HepG2 (cell line): ENCODE measurements around the gene SDC4. TPM values are rescaled to one million over a fixed set of nuclear protein-coding genes. Genes with fewer than 3 reads are reported as not detected.

ENCODE experiments used
- BRCA1 ChIP-seq: sonication (generic); formaldehyde crosslinking; IDR thresholded peaks from 2 replicates; pipeline ENCODE4 v1.4.0; 2020; ENCODE audit warnings: missing genetic modification reagents
- HNF4G ChIP-seq, 2 experiments: sonication (generic) in 1 of 2; formaldehyde crosslinking in 1 of 2; IDR thresholded peaks; 2 replicates each; pipeline versions ENCODE4 v1.4.0 to v1.6.1; 2011 to 2020; ENCODE audit warnings: borderline replicate concordance in 2 of 2, low read depth in 2 of 2, mild to moderate bottlenecking in 2 of 2, low read length in 1 of 2, missing genetic modification reagents in 1 of 2, moderate library complexity in 1 of 2
- NR2F1 ChIP-seq, 2 experiments: fragments of 450-650 bp in 1 of 2; formaldehyde crosslinking in 1 of 2; IDR thresholded peaks; 2 replicates each; pipeline versions ENCODE4 v1.5.0 to v1.6.1; 2016 to 2020; ENCODE audit warnings: mild to moderate bottlenecking in 1 of 2, missing compliant biosample characterization in 1 of 2, missing genetic modification reagents in 1 of 2, moderate library complexity in 1 of 2
- SIX4 ChIP-seq: sonication (generic); formaldehyde crosslinking; IDR thresholded peaks from 2 replicates; pipeline ENCODE4 v1.4.0; 2020; ENCODE audit warnings: missing genetic modification reagents
- SMAD9 ChIP-seq: sonication (generic); formaldehyde crosslinking; IDR thresholded peaks from 2 replicates; pipeline ENCODE4 v1.5.1; 2020; ENCODE audit warnings: mild to moderate bottlenecking, missing genetic modification reagents
- ZFP90 ChIP-seq: sonication (generic); formaldehyde crosslinking; IDR thresholded peaks from 2 replicates; pipeline ENCODE4 v1.8.0; 2022; ENCODE audit warnings: missing genetic modification reagents, mild to moderate bottlenecking, inconsistent platforms, borderline replicate concordance
- ZKSCAN1 ChIP-seq: fragments of 150-350 bp; IDR thresholded peaks from 2 replicates; pipeline ENCODE4 v1.6.1; 2014; ENCODE audit warnings: low read length
- ZNF260 ChIP-seq: sonication (generic); formaldehyde crosslinking; IDR thresholded peaks from 2 replicates; pipeline ENCODE4 v1.4.0; 2020; ENCODE audit warnings: missing genetic modification reagents, low read depth, mild to moderate bottlenecking, borderline replicate concordance
- ZNF350 ChIP-seq: sonication (generic); formaldehyde crosslinking; IDR thresholded peaks from 2 replicates; pipeline ENCODE4 v1.4.0; 2020; ENCODE audit warnings: mild to moderate bottlenecking, low read depth, missing genetic modification reagents, borderline replicate concordance
- ZNF430 ChIP-seq: sonication (generic); formaldehyde crosslinking; IDR thresholded peaks from 2 replicates; pipeline ENCODE4 v1.9.0; 2021; ENCODE audit warnings: mild to moderate bottlenecking, missing genetic modification reagents
- polyA plus RNA-seq, 8 experiments: library from polyadenylated mRNA; depleted of rRNA in 3 of 8; stranded (reverse) in 7 of 8; unstranded in 1 of 8; fragments of >200 nt; fragmentation: Illumina TruSeq in 4 of 8; extraction: Trizol in 4 of 8; gene quantifications; 2 replicates each; pipeline versions ENCODE4 v1.2.1 to v1.2.3, GENCODE V29; 2011 to 2016; ENCODE audit warnings: low read depth in 4 of 8, missing spikeins in 1 of 8, mixed read lengths in 1 of 8; ENCODE audit not compliant: insufficient read depth in 1 of 8
- total RNA-seq, 5 experiments: library from RNA; depleted of rRNA; stranded (reverse); fragments of >200 nt; fragmentation: Illumina TruSeq; extraction: Trizol; gene quantifications; 2 replicates each; pipeline ENCODE4 v1.2.3, GENCODE V29; 2016; ENCODE audit warnings: low read depth in 1 of 5
- TF ChIP-seq, protein P1 (sequence below), 2 experiments: IDR thresholded peaks; 2 replicates each; pipeline ENCODE4 v1.6.1; 2011 to 2012; ENCODE audit warnings: low read length in 2 of 2, borderline replicate concordance in 1 of 2, low read depth in 1 of 2, mild to moderate bottlenecking in 1 of 2, moderate library complexity in 1 of 2
- TF ChIP-seq, protein P2 (sequence below): sonication (generic); formaldehyde crosslinking; IDR thresholded peaks from 2 replicates; pipeline ENCODE4 v1.4.0; 2020; ENCODE audit warnings: missing genetic modification reagents, borderline replicate concordance
- TF ChIP-seq, protein P3 (sequence below): sonication (generic); formaldehyde crosslinking; conservative IDR thresholded peaks from 2 replicates; pipeline ENCODE4 v1.4.0; 2020; ENCODE audit warnings: missing genetic modification reagents
- TF ChIP-seq, protein P4 (sequence below): IDR thresholded peaks from 2 replicates; pipeline ENCODE4 v1.6.1; 2012; ENCODE audit warnings: low read depth, low read length, improper control_type of control experiment
- TF ChIP-seq, protein P5 (sequence below): sonication (generic); formaldehyde crosslinking; IDR thresholded peaks from 2 replicates; pipeline ENCODE4 v1.8.0; 2022; ENCODE audit warnings: mild to moderate bottlenecking, missing genetic modification reagents

SDC4 gene
- total and polyA plus RNA-seq, 2 of the 13 experiments (the other 11 are each of a cell fraction or from before 2014, with no cell fraction given), result 49.0 to 65.1 TPM

DNA sequence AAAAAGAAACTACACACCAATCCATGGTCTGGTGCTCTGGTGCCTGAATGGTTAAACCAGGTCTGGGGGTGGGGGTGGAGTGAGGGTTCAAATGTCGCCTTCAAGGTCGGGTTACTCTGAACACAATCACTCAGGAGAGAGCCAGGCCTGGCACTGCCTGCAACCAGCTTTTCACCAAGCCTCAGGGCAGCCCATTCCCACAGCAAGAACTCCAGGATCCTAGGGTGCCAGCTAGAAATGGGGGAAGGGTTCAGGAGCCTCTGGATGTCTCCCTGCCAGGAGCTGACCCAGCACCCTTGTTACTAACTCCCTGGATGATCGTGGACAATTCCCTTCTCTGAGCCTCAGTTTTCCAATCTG, 6.7 kb downstream of the SDC4 start (continued):
- TF ChIP-seq ZFP90 (CRISPR knock-in tag) (no peak), SIX4 (CRISPR knock-in tag) (peak; percentile 60; the same call in 1 of the 2 replicates), ZNF350 (CRISPR knock-in tag) (no peak), HNF4G (IDR thresholded peaks at IDR 0.05; ENCODE audit: borderline replicate concordance, low read depth, low read length) (peak; percentile 59; the same call in 1 of the 2 replicates), HNF4G (CRISPR knock-in tag; IDR thresholded peaks at IDR 0.05; ENCODE audit: borderline replicate concordance, low read depth) (no peak), ZNF430 (0 out of 2 replicates have a peak, but pooled peaks have one; percentile 7), NR2F1 (CRISPR knock-in tag; IDR thresholded peaks at IDR 0.05) (peak in 1 of 2 experiments; percentile 38; a peak in 1 of 4 replicates), BRCA1 (no peak), SMAD9 (CRISPR knock-in tag) (0 out of 2 replicates have a peak, but pooled peaks have one; percentile 27), ZKSCAN1 (0 out of 2 replicates have a peak, but pooled peaks have one; percentile 6), ZNF260 (no peak)
- TF ChIP-seq, protein P1, sequence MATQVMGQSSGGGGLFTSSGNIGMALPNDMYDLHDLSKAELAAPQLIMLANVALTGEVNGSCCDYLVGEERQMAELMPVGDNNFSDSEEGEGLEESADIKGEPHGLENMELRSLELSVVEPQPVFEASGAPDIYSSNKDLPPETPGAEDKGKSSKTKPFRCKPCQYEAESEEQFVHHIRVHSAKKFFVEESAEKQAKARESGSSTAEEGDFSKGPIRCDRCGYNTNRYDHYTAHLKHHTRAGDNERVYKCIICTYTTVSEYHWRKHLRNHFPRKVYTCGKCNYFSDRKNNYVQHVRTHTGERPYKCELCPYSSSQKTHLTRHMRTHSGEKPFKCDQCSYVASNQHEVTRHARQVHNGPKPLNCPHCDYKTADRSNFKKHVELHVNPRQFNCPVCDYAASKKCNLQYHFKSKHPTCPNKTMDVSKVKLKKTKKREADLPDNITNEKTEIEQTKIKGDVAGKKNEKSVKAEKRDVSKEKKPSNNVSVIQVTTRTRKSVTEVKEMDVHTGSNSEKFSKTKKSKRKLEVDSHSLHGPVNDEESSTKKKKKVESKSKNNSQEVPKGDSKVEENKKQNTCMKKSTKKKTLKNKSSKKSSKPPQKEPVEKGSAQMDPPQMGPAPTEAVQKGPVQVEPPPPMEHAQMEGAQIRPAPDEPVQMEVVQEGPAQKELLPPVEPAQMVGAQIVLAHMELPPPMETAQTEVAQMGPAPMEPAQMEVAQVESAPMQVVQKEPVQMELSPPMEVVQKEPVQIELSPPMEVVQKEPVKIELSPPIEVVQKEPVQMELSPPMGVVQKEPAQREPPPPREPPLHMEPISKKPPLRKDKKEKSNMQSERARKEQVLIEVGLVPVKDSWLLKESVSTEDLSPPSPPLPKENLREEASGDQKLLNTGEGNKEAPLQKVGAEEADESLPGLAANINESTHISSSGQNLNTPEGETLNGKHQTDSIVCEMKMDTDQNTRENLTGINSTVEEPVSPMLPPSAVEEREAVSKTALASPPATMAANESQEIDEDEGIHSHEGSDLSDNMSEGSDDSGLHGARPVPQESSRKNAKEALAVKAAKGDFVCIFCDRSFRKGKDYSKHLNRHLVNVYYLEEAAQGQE (IDR thresholded peaks at IDR 0.05; ENCODE audit: borderline replicate concordance in 1 of 2, low read depth in 1 of 2, low read length in 2 of 2), result peak in 1 of 2 experiments; percentile 43; a peak in 1 of 4 replicates
- TF ChIP-seq, protein P2, sequence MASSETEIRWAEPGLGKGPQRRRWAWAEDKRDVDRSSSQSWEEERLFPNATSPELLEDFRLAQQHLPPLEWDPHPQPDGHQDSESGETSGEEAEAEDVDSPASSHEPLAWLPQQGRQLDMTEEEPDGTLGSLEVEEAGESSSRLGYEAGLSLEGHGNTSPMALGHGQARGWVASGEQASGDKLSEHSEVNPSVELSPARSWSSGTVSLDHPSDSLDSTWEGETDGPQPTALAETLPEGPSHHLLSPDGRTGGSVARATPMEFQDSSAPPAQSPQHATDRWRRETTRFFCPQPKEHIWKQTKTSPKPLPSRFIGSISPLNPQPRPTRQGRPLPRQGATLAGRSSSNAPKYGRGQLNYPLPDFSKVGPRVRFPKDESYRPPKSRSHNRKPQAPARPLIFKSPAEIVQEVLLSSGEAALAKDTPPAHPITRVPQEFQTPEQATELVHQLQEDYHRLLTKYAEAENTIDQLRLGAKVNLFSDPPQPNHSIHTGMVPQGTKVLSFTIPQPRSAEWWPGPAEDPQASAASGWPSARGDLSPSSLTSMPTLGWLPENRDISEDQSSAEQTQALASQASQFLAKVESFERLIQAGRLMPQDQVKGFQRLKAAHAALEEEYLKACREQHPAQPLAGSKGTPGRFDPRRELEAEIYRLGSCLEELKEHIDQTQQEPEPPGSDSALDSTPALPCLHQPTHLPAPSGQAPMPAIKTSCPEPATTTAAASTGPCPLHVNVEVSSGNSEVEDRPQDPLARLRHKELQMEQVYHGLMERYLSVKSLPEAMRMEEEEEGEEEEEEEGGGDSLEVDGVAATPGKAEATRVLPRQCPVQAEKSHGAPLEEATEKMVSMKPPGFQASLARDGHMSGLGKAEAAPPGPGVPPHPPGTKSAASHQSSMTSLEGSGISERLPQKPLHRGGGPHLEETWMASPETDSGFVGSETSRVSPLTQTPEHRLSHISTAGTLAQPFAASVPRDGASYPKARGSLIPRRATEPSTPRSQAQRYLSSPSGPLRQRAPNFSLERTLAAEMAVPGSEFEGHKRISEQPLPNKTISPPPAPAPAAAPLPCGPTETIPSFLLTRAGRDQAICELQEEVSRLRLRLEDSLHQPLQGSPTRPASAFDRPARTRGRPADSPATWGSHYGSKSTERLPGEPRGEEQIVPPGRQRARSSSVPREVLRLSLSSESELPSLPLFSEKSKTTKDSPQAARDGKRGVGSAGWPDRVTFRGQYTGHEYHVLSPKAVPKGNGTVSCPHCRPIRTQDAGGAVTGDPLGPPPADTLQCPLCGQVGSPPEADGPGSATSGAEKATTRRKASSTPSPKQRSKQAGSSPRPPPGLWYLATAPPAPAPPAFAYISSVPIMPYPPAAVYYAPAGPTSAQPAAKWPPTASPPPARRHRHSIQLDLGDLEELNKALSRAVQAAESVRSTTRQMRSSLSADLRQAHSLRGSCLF (CRISPR knock-in tag), result no peak
- TF ChIP-seq, protein P3, sequence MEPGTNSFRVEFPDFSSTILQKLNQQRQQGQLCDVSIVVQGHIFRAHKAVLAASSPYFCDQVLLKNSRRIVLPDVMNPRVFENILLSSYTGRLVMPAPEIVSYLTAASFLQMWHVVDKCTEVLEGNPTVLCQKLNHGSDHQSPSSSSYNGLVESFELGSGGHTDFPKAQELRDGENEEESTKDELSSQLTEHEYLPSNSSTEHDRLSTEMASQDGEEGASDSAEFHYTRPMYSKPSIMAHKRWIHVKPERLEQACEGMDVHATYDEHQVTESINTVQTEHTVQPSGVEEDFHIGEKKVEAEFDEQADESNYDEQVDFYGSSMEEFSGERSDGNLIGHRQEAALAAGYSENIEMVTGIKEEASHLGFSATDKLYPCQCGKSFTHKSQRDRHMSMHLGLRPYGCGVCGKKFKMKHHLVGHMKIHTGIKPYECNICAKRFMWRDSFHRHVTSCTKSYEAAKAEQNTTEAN (CRISPR knock-in tag), result no peak
- TF ChIP-seq, protein P4, sequence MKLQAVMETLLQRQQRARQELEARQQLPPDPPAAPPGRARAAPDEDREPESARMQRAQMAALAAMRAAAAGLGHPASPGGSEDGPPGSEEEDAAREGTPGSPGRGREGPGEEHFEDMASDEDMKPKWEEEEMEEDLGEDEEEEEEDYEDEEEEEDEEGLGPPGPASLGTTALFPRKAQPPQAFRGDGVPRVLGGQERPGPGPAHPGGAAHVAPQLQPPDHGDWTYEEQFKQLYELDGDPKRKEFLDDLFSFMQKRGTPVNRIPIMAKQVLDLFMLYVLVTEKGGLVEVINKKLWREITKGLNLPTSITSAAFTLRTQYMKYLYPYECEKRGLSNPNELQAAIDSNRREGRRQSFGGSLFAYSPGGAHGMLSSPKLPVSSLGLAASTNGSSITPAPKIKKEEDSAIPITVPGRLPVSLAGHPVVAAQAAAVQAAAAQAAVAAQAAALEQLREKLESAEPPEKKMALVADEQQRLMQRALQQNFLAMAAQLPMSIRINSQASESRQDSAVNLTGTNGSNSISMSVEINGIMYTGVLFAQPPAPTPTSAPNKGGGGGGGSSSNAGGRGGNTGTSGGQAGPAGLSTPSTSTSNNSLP, result no peak
- TF ChIP-seq, protein P5, sequence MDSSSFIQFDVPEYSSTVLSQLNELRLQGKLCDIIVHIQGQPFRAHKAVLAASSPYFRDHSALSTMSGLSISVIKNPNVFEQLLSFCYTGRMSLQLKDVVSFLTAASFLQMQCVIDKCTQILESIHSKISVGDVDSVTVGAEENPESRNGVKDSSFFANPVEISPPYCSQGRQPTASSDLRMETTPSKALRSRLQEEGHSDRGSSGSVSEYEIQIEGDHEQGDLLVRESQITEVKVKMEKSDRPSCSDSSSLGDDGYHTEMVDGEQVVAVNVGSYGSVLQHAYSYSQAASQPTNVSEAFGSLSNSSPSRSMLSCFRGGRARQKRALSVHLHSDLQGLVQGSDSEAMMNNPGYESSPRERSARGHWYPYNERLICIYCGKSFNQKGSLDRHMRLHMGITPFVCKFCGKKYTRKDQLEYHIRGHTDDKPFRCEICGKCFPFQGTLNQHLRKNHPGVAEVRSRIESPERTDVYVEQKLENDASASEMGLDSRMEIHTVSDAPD (CRISPR knock-in tag), result 0 out of 2 replicates have a peak, but pooled peaks have one; percentile 75
